Stimulated activated CD8-positive, alpha-beta memory T cell treated with anti-CD3 and anti-CD28 coated beads, Interleukin-15, amount 100 ng/mL, for 1 hour (primary cell): Measurements from ENCODE around the gene AOAH.
A peak's percentile ranks its signal among the peaks of the same experiment; 100 is the strongest.

Source experiments
- DNase-seq: peaks from one replicate; pipeline ENCODE4 v3.0.0-alpha.2; 2020; ENCODE audit warnings: low read depth

Gene AOAH

GRCh38 chr7:36691983-36692382 lies 32.3 kb downstream of the AOAH start:
- DNase-seq = no peak

- DNase-seq = no peak
Measured at GRCh38 chr7:36690514-36691187, 33.6 kb downstream of the AOAH start.

GRCh38 chr7:36690041-36690440 lies 34.3 kb downstream of the AOAH start:
- no peak for DNase-seq

- DNase-seq = no peak
Measured at GRCh38 chr7:36686499-36686898, 37.8 kb downstream of the AOAH start.

- no peak for DNase-seq
Measured at GRCh38 chr7:36684954-36685353, 39.3 kb downstream of the AOAH start.

GRCh38 chr7:36683695-36684357 lies 40.5 kb downstream of the AOAH start:
- no peak for DNase-seq

- DNase-seq = no peak
Measured at GRCh38 chr7:36683111-36683510, 41.2 kb downstream of the AOAH start.

- DNase-seq = no peak
Measured at GRCh38 chr7:36682102-36682501, 42.2 kb downstream of the AOAH start.

- DNase-seq = no peak
Measured at GRCh38 chr7:36677769-36678437, 46.4 kb downstream of the AOAH start.

GRCh38 chr7:36673703-36674102 lies 50.6 kb downstream of the AOAH start:
- DNase-seq = no peak

GRCh38 chr7:36671432-36671829 lies 52.9 kb downstream of the AOAH start:
- no peak for DNase-seq

GRCh38 chr7:36670585-36671431 lies 53.5 kb downstream of the AOAH start:
- DNase-seq = peak; percentile 40

GRCh38 chr7:36668750-36669149 lies 55.5 kb downstream of the AOAH start:
- no peak for DNase-seq

- DNase-seq = no peak
Measured at GRCh38 chr7:36668080-36668479, 56.2 kb downstream of the AOAH start.

- DNase-seq = no peak
Measured at GRCh38 chr7:36667007-36667745, 57.1 kb downstream of the AOAH start.

- no peak for DNase-seq
Measured at GRCh38 chr7:36663481-36663880, 60.8 kb downstream of the AOAH start.

GRCh38 chr7:36661135-36661840 lies 63.0 kb downstream of the AOAH start:
- DNase-seq = no peak

GRCh38 chr7:36659638-36660341 lies 64.5 kb downstream of the AOAH start:
- DNase-seq = no peak

- no peak for DNase-seq
Measured at GRCh38 chr7:36659172-36659516, 65.2 kb downstream of the AOAH start.

GRCh38 chr7:36658335-36659171 lies 65.7 kb downstream of the AOAH start:
- DNase-seq = no peak
